Activated naive CD4-positive, alpha-beta T cell (primary cell): Measurements from ENCODE around the gene CGREF1.

ENCODE experiments used
- DNase-seq, 4 experiments: peaks; one replicate each; lab custom pipeline; 2025; lab: John Stamatoyannopoulos, UW

CGREF1 gene

GRCh38 chr2:27118525-27119329, at the start of gene CGREF1:
Gene CGREF1, minus strand, starts transcription at chr2:27119128. Its CDS starts 14,762 bp downstream, at chr2:27104366.
- DNase-seq, result no peak

- no peak for DNase-seq
Observed at GRCh38 chr2:27164960-27165763, 46.2 kb upstream of the CGREF1 start.

GRCh38 chr2:27162151-27163121, 43.5 kb upstream of the CGREF1 start:
- no peak for DNase-seq

GRCh38 chr2:27160191-27160590, 41.3 kb upstream of the CGREF1 start:
- no peak for DNase-seq

- no peak for DNase-seq
Observed at GRCh38 chr2:27159271-27159670, 40.3 kb upstream of the CGREF1 start.

- no peak for DNase-seq
Observed at GRCh38 chr2:27158468-27158867, 39.5 kb upstream of the CGREF1 start.

GRCh38 chr2:27155069-27155520, 36.2 kb upstream of the CGREF1 start:
- no peak for DNase-seq

GRCh38 chr2:27154488-27154887, 35.6 kb upstream of the CGREF1 start:
- DNase-seq, result no peak

- no peak for DNase-seq
Observed at GRCh38 chr2:27152796-27153464, 34.0 kb upstream of the CGREF1 start.

- DNase-seq, result no peak
Observed at GRCh38 chr2:27152102-27152795, 33.3 kb upstream of the CGREF1 start.

GRCh38 chr2:27150639-27151230, 31.8 kb upstream of the CGREF1 start:
- no peak for DNase-seq

GRCh38 chr2:27149570-27150405, 30.9 kb upstream of the CGREF1 start:
- no peak for DNase-seq

- DNase-seq, result no peak
Observed at GRCh38 chr2:27148801-27149439, 30.0 kb upstream of the CGREF1 start, which contains the start of gene TCF23. Gene TCF23, plus strand, starts transcription at chr2:27149004. Its CDS starts 130 bp downstream, at chr2:27149134.

GRCh38 chr2:27147935-27148334, 29.0 kb upstream of the CGREF1 start:
- no peak for DNase-seq

GRCh38 chr2:27145682-27146081, 26.8 kb upstream of the CGREF1 start:
- no peak for DNase-seq

GRCh38 chr2:27143285-27143684, 24.4 kb upstream of the CGREF1 start:
- no peak for DNase-seq

GRCh38 chr2:27139310-27139709, 20.4 kb upstream of the CGREF1 start, which contains the start of gene PRR30:
Gene PRR30, minus strand, starts transcription at chr2:27139410. Its CDS starts 1,081 bp downstream, at chr2:27138329.
- no peak for DNase-seq

GRCh38 chr2:27138111-27138510, 19.2 kb upstream of the CGREF1 start:
- DNase-seq, result no peak
